GM21447 (cell line): ENCODE data around the gene CLGN.
"Not testable (repeated sequence)": the region's sequence is repeated elsewhere in the genome, so short reads cannot be mapped to it uniquely, and the experiment has no call there.

Experiments used
- ATAC-seq: cut with Tn5 transposase; IDR thresholded peaks from one replicate; pipeline ENCODE4 v1.9.1; 2021; ENCODE audit not compliant: unreplicated experiment

CLGN gene, protein sequence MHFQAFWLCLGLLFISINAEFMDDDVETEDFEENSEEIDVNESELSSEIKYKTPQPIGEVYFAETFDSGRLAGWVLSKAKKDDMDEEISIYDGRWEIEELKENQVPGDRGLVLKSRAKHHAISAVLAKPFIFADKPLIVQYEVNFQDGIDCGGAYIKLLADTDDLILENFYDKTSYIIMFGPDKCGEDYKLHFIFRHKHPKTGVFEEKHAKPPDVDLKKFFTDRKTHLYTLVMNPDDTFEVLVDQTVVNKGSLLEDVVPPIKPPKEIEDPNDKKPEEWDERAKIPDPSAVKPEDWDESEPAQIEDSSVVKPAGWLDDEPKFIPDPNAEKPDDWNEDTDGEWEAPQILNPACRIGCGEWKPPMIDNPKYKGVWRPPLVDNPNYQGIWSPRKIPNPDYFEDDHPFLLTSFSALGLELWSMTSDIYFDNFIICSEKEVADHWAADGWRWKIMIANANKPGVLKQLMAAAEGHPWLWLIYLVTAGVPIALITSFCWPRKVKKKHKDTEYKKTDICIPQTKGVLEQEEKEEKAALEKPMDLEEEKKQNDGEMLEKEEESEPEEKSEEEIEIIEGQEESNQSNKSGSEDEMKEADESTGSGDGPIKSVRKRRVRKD

DNA sequence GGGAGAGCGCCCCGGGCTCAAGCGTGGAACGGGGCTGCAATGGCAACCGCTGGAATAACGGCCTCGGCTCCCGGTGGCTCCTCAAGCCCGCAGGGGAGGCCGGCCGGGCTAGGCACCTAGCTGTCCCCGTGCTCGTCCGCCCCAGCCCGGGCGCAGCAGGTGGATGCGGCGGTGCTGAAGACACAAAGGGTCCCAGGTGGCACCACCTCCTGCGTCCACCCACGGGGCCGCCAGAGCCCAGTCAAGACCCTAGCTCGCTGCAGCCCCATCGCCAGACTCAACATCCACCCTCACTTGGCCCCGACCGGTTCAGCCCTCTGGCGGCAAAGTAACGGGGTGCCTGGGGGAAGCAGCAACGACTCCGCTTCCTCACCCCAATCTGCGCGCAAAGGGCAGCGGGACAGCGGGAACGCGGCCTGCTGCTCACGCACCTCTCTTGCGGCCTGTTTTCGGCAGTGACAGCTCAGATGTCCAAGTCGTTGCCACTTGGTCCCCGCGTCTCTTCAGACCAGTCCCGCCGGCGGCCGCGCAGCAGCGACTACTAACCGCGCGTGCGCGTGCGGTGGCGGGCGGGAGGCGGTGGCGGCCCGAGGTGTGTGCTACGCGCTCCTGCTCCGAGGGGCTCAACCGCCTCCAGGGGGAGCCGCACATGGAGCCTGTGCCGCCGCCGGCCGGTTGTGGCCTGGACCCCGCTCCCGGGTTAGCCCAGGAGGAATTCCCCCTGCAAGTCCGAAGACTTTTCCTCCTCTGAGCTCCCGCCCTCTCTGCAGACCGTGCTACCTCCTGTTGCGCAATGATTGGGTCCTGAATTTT is at the start of gene CLGN:
CLGN (minus strand) TSS at position 543 of the 813 bp plus-strand sequence. CDS start 14,570 bp downstream, outside the sequence.
- peak; percentile 77 for ATAC-seq

GRCh38 chr4:140472156-140472555 is 44.7 kb upstream of the CLGN start:
- ATAC-seq = no peak

DNA sequence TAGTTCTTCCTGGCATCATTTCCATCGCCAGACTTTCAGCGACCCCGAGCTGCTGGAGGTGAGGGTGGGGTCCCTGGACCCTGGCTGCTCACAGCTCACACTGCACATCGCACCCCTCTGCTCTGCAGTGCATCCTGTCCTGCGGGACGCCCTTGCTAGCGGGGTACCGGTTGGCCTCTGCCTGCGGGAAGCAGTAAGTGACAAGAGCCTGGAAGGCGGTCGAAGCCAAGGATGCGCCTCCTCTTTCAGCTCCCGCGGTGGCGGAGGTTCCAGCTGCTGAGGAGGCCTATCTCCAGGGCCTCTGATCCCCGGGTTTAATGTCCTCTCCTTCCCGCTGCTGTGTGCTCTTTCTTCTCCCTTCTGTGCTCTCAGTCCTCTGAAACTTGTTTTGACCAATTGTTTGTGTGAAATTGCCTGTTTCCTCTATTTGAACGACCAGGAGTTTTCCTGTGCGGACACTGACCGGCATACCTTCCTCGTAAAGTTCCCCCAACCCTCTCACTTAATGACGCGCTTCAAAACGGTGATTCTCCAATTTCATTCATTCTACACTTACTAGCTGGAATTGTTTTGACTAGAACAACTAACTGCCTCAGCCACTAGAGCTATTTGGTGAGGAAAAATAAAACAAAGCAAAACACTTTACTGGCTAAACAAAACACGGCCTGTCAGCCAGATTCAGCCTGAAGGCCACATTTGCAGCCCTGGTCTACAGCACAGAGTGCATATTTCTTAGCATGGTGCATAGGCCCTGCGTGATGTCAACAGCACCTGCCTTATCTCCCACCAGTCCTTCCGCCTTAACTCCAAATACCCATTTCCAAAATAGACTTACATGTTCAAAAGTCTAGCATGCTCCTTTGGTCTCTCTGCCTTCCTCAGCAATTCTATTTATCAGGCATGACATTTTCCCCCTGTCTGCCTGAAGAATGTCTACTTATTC is 42.6 kb upstream of the CLGN start:
- no peak for ATAC-seq

DNA sequence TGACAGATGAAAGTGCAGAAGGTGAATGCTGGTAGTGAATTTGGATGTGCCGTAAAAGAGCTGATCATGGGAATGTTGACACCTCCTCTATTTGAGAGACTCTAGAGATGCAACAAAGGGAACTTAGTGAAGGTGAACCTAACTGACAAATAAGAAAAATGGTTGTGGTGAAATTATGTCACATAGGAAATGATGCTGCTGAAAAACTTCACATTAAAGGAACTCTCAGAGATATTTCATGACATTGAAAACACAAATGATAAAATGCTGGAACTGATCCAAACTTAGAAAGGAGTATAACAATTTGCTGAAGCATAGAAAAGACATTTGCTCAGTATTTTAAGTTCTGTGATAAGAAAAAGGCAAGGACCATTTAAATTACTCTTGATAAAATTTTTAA is 38.7 kb upstream of the CLGN start:
- ATAC-seq = no peak

GRCh38 chr4:140463614-140464013 is 36.2 kb upstream of the CLGN start:
- no peak for ATAC-seq

DNA sequence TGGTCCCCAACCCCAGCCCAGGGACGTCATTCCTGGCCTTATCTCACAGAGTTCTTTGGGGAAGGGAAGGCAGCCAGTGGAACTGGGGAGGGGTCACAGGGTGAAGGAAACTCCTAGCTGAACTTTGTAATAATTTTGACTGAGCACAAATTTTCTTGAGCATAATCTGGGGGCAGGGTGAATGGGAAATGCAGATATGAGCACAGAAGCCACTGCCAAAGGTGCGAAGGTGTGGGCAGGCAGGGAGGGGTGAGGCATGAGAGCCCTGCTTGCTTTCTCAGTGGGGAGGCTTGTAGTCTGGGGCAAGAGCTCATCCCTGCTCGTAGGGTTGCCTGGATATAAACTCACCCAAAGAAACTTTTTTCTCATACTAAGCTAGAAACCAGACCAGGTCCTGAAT is 35.7 kb upstream of the CLGN start:
- ATAC-seq = no peak

DNA sequence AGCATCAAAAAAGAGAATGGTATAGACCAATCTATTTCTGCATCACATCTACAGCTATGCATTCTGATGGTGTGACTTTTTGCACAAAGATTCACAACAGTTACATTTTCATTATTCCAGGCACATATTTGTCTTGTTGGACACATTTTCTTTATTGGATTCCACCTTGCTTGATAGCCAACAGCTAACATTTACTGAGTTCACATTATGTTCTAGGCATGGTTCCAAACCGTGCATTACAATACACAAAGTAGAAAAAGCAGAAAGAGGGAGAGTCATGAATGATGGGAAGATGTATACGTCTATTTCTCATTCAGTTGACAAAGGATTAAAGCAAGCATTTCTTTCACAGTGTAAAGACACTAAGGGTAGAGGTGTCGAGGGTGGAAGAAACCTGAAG is 22.9 kb upstream of the CLGN start:
- no peak for ATAC-seq

- no peak for ATAC-seq
Measured at GRCh38 chr4:140448830-140449229, 21.4 kb upstream of the CLGN start.

GRCh38 chr4:140448162-140448561 is 20.7 kb upstream of the CLGN start:
- no peak for ATAC-seq

DNA sequence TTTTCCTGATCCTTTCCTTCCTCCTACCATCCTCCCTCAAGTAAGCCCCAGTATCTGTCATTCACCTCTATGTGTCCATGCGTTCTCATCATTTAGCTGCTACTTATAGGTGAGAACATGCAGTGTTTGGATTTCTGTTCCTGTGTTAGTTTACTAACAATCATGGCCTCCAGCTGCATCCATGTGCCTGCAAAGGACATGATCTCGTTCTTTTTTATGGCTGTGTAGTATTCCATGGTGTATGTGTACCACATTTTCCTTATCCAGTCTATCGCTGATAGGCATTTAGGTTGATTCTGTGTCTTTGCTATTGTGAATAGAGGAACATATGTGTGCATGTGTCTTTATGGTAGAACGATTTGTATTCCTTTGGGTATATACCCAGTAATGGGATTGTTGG is 16.9 kb upstream of the CLGN start:
- not testable (repeated sequence) for ATAC-seq

- no peak for ATAC-seq
Measured at GRCh38 chr4:140439644-140440142, 12.2 kb upstream of the CLGN start.

- ATAC-seq = no peak
Measured at GRCh38 chr4:140427919-140428471, 547 bp upstream of the CLGN start.

- peak; percentile 27 for ATAC-seq
Measured at GRCh38 chr4:140426610-140427105, 790 bp downstream of the CLGN start.

GRCh38 chr4:140423106-140423505 is 4.3 kb downstream of the CLGN start:
- no peak for ATAC-seq

- not testable (repeated sequence) for ATAC-seq
Measured at GRCh38 chr4:140413130-140413969, 14.1 kb downstream of the CLGN start.

DNA sequence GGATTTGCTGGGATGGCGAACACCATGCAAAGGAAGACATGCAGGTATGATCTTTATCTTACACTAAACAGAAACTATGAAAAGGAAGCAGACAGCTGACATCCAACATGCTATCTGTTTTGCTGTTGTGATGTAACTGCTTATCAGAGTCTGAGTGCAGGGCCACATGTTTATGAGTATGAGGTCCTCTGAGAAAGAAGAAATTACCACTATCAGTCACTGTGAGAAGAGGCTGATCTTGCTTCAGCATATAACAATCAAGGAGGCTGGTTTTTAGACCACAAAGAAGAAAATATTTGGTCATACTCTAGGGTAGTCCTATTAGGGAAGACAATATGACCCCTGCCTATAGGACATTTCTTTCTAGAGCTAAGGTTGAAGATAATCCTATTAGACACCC is 18.5 kb downstream of the CLGN start:
- ATAC-seq = no peak

DNA sequence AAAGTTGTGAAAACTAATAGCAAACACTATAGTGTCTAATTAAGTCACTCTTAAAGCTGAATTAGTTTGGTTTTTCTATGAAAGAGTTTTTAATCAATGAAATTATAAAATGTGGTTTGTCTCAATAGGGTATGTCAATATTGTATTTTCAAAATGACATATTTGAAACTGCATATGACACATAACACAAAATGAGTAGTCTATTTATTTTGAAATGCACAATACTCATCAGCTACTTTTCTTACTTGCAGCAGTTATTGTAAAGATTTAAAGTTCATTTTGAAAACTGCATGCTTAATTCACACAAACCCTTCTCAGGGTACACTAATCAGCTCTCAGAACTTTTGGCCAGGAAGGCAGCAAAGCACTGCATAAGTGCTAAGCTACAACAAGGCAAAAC is 21.2 kb downstream of the CLGN start:
- ATAC-seq = no peak

DNA sequence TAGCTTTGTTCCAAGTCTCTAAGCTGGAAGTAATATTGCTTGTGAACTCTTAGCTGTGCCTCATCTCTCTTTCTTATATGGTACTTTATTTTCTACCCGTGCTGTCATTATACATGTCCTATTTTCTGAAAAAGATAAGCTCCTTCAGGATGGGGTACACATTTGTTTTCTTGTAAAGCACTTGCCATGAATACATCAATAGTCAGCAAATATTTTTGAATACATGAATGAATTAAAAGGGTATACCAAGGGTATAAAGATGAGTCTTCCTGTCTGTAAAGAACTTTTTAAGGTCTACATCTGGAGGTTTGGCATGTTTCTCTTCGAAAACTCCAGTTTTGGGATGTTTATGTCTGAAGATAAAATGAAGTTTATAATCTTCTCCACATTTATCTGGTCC is 27.3 kb downstream of the CLGN start:
- no peak for ATAC-seq

GRCh38 chr4:140395668-140396067 is 31.8 kb downstream of the CLGN start:
- ATAC-seq = no peak
